Mucosa of stomach (tissue), 1 donor: ENCODE measurements around the gene CACNG4.

Source experiments
- H3K27me3 ChIP-seq: one replicate; pipeline ENCODE4 v1.7.0; 2013; ENCODE audit warnings: mild to moderate bottlenecking, low read length; ENCODE audit not compliant: control insufficient read depth, insufficient read depth
- H3K36me3 ChIP-seq: one replicate; pipeline ENCODE4 v1.7.0; 2013; ENCODE audit warnings: low read length; ENCODE audit not compliant: control insufficient read depth, insufficient read depth
- H3K4me1 ChIP-seq: one replicate; pipeline ENCODE4 v1.7.0; 2013; ENCODE audit warnings: mild to moderate bottlenecking, low read length; ENCODE audit not compliant: control insufficient read depth, insufficient read depth
- H3K4me3 ChIP-seq: one replicate; pipeline ENCODE4 v1.7.0; 2013; ENCODE audit warnings: low read length
- H3K9ac ChIP-seq: one replicate; pipeline ENCODE4 v1.7.0; 2013; ENCODE audit warnings: mild to moderate bottlenecking, low read length, moderate library complexity
- H3K9me3 ChIP-seq: one replicate; pipeline ENCODE4 v1.7.0; 2013; ENCODE audit warnings: mild to moderate bottlenecking, low read length, moderate library complexity; ENCODE audit not compliant: control insufficient read depth
- donor health status: Pancreatic carcinoma.

Gene CACNG4

GRCh38 chr17:66963909-66964771, at the start of gene CACNG4:
Gene CACNG4, plus strand, starts transcription at chr17:66964707. Its CDS starts 205 bp downstream, at chr17:66964912.
- H3K4me1 ChIP-seq: peaks cover 9% of the 10 kb centered on the region
- peaks cover 60% of the 10 kb centered on the region for H3K27me3 ChIP-seq
- no peaks in the 10 kb centered on the region for H3K36me3 ChIP-seq
- H3K9me3 ChIP-seq: no peaks in the 10 kb centered on the region
- no peak within 1 kb of the TSS for H3K4me3 ChIP-seq
- H3K9ac ChIP-seq: no peak within 1 kb of the TSS

- H3K4me1 ChIP-seq: peaks cover 5% of the 10 kb centered on the region
- H3K4me3 ChIP-seq: no peak overlapping the region
- H3K9me3 ChIP-seq: no peaks in the 10 kb centered on the region
- H3K9ac ChIP-seq: no peak overlapping the region
- peaks cover 10% of the 10 kb centered on the region for H3K27me3 ChIP-seq
- H3K36me3 ChIP-seq: no peaks in the 10 kb centered on the region
These were observed 49.3 kb upstream of the CACNG4 start for GRCh38 chr17:66915204-66915611.

GRCh38 chr17:66915792-66916191, 48.7 kb upstream of the CACNG4 start:
- H3K36me3 ChIP-seq: no peaks in the 10 kb centered on the region
- no peaks in the 10 kb centered on the region for H3K9me3 ChIP-seq
- H3K4me3 ChIP-seq: no peak overlapping the region
- peaks cover 5% of the 10 kb centered on the region for H3K4me1 ChIP-seq
- H3K9ac ChIP-seq: no peak overlapping the region
- H3K27me3 ChIP-seq: peaks cover 10% of the 10 kb centered on the region

DNA sequence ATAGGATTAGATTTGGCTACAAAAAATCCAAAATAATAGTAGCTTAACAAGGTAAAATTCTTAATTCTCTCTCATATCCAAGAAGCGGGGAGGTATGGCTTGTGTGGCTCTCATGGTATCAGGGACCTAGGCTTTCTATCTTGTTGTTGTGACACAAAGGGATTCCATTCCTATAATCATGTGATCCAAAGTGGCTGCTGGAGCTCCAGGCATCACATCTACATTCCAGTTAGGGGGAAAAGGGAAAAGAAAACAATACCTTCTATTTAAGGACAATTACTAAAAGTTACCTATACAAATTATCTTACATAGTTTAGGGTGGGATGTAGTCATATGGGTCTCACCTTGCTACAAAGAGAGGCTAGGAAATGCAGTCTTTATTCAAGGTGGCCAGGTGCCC, 47.6 kb upstream of the CACNG4 start:
- H3K4me3 ChIP-seq: no peak overlapping the region
- H3K9me3 ChIP-seq: no peaks in the 10 kb centered on the region
- no peaks in the 10 kb centered on the region for H3K36me3 ChIP-seq
- no peak overlapping the region for H3K9ac ChIP-seq
- peaks cover 9% of the 10 kb centered on the region for H3K27me3 ChIP-seq
- H3K4me1 ChIP-seq: peaks cover 5% of the 10 kb centered on the region

- Histone ChIP-seq H3K4me3 (no peak overlapping the region), H3K9ac (no peak overlapping the region), H3K9me3 (no peaks in the 10 kb centered on the region), H3K36me3 (no peaks in the 10 kb centered on the region), H3K27me3 (peaks cover under 1% of the 10 kb centered on the region), H3K4me1 (peaks cover 5% of the 10 kb centered on the region)
These were observed 45.6 kb upstream of the CACNG4 start for GRCh38 chr17:66918896-66919295.

- Histone ChIP-seq H3K9ac (no peak overlapping the region), H3K4me1 (no peaks in the 10 kb centered on the region), H3K4me3 (no peak overlapping the region), H3K27me3 (no peaks in the 10 kb centered on the region), H3K9me3 (no peaks in the 10 kb centered on the region), H3K36me3 (no peaks in the 10 kb centered on the region)
These were observed 44.1 kb upstream of the CACNG4 start for GRCh38 chr17:66920435-66920834.

DNA sequence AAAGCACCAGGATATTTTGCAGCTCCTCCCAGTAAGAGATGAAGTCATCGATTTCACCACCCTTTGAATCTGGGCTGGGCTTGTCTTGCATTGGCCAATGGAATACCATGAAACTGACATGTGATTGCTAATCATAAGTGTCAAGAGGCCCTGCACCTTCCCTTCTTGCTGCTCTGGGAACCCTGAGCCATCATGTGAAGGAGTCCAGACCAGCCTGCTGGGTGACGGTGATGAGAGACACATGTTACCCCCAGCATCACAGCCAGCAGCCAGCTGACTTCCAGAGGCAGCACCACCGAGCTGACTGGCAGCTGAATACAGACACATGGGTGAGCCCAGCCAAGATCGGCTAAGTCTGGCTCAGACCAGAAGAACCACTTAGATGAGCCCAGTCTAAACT, 43.6 kb upstream of the CACNG4 start:
- no peak overlapping the region for H3K4me3 ChIP-seq
- no peaks in the 10 kb centered on the region for H3K36me3 ChIP-seq
- no peak overlapping the region for H3K9ac ChIP-seq
- H3K4me1 ChIP-seq: no peaks in the 10 kb centered on the region
- no peaks in the 10 kb centered on the region for H3K27me3 ChIP-seq
- H3K9me3 ChIP-seq: no peaks in the 10 kb centered on the region

DNA sequence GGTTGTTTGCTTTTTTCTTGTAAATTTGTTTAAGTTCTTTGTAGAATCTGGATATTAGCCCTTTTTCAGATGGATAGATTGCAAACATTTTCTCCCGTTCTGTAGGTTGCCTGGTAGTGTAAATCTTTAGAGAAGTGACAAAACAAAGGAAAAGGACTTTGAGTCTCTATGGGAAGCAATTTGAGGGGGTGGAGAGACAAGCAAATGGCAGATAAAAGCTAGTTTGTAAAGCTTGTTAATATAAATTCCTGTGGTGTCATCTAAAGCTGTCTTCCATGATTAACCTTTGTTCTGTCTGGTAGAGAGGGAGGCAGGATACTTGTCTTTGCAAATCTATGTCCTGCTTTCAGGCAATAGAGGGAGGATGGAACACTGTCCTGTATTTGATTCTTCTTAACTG, 40.6 kb upstream of the CACNG4 start:
- no peaks in the 10 kb centered on the region for H3K9me3 ChIP-seq
- no peaks in the 10 kb centered on the region for H3K36me3 ChIP-seq
- no peak overlapping the region for H3K9ac ChIP-seq
- no peaks in the 10 kb centered on the region for H3K27me3 ChIP-seq
- no peak overlapping the region for H3K4me3 ChIP-seq
- no peaks in the 10 kb centered on the region for H3K4me1 ChIP-seq

DNA sequence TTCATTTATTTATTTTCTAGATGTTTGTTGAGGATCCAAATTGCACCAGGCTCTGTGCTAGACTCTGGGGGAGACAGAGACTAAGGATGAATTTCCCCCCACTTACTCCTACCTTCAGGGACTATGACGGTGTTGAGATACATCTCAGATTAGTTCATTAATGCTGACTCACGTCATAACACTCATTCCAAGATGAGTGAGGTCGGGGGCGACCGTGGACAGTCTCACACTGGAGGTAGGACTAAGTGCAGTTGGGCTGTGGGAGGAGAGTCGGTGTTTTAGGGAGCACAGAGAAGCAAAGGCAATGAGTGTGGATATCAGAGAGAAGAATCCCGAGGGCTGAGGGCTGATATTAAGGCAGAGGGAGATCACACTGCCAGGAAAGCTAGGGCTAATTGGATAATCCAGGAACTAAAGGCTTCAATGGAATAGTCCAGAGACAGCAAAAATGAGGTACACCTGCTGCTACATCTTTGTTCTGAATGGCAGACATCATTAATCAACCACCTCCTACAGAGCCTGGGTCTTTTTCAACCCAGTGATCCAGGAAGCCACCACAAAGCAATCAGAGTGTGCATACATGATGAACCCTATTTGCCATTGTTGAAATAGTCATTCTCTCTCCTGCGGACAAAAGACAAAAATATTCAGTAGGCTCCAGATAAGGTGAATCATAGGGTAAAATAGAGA, 38.6 kb upstream of the CACNG4 start:
- H3K4me1 ChIP-seq: no peaks in the 10 kb centered on the region
- no peaks in the 10 kb centered on the region for H3K27me3 ChIP-seq
- H3K9ac ChIP-seq: no peak overlapping the region
- no peak overlapping the region for H3K4me3 ChIP-seq
- H3K9me3 ChIP-seq: no peaks in the 10 kb centered on the region
- no peaks in the 10 kb centered on the region for H3K36me3 ChIP-seq

DNA sequence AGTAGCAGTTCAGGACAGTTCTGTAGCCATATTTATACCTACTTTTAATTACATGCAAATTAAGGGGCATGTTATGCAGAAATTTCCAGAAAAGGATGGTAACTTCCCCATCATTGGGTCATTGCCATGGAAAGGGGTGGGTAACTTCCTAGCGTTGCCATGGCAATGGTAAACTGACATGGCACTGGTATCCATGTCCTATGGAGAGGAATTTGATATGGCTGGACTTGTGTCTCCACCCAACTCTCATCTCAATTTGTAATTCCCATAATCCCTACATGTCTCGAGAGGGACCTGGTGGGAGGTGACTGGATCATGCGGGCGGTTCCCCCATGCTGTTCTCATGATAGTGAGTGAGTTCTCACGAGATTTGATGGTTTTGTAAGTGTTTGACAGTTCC, 35.6 kb upstream of the CACNG4 start:
- H3K9ac ChIP-seq: no peak overlapping the region
- no peaks in the 10 kb centered on the region for H3K36me3 ChIP-seq

DNA sequence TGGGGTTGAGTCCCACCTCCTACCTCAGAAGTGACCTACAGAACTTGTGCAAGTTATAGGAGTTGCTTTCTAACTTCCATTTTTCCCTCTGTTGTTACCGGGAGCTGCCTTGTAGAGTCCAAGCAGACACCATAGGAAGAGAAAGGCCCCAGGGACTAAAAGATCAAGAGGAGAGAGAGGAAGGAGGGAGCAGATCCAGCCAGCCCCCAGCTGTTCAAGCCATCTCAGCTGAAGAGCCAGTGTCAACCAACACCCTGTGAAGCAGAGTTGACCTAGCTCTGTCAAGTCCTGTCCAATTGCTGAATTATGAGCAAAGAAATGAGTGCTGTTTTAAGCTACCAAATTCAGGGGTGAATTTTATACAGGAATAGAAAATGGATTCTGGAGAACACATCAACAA, 34.9 kb upstream of the CACNG4 start:
- Histone ChIP-seq H3K9me3 (no peaks in the 10 kb centered on the region), H3K9ac (no peak overlapping the region), H3K4me1 (no peaks in the 10 kb centered on the region), H3K27me3 (no peaks in the 10 kb centered on the region), H3K4me3 (no peak overlapping the region), H3K36me3 (no peaks in the 10 kb centered on the region)

More for the DNA sequence above, 35.6 kb upstream of the CACNG4 start:
- no peaks in the 10 kb centered on the region for H3K4me1 ChIP-seq
- H3K4me3 ChIP-seq: no peak overlapping the region
- no peaks in the 10 kb centered on the region for H3K27me3 ChIP-seq
- no peaks in the 10 kb centered on the region for H3K9me3 ChIP-seq

DNA sequence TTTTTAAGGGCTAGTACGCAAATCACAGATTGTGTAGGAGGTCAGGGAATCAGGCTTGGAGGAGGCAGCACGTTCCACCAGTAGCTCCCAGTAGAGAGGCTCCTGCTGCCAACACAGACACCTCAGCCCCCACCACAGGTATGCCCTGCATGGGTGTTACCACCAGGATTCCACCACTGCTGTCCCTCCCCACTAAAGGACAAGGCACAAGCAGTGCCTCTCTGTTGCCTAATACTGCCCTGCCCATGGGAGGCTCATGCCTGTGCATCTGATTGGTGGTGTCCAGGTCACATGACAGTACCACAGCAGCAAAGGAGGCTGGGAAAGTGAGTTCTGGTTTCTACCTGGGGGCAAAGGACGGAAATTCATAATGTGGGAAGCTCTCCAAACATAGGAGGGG, 33.6 kb upstream of the CACNG4 start:
- Histone ChIP-seq H3K4me3 (no peak overlapping the region), H3K4me1 (no peaks in the 10 kb centered on the region)

More for the DNA sequence above, 33.6 kb upstream of the CACNG4 start:
- H3K9me3 ChIP-seq: no peaks in the 10 kb centered on the region
- H3K27me3 ChIP-seq: no peaks in the 10 kb centered on the region
- no peak overlapping the region for H3K9ac ChIP-seq
- no peaks in the 10 kb centered on the region for H3K36me3 ChIP-seq
